Measurements from ENCODE around the gene SYNDIG1.

- TF ChIP-seq POLR2A (IDR thresholded peaks at IDR 0.05; ENCODE audit: low read length) (no peak), GATA1 (IDR thresholded peaks at IDR 0.05; ENCODE audit: low read depth, low read length) (no peak)
Observed at GRCh38 chr20:24656391-24656790, 187.0 kb downstream of the SYNDIG1 start.
